HL-60 (cell line): ENCODE measurements around the gene TFPI.

Experiments used
- DNase-seq, 2 experiments: peaks; one replicate each; pipeline ENCODE4 v3.0.0-alpha.2; 2010 to 2020; ENCODE audit warnings: low read depth in 1 of 2, low spot score in 1 of 2
- H3K27ac ChIP-seq: fragments of 250-450 bp; sonication (Bioruptor Pico); replicated peaks from 2 replicates; pipeline ENCODE4 v1.5.1; 2020; ENCODE audit warnings: mild to moderate bottlenecking, moderate library complexity
- H3K27me3 ChIP-seq: fragments of 250-450 bp; sonication (Bioruptor Pico); 2 replicates; pipeline ENCODE4 v1.5.1; 2021; ENCODE audit warnings: mild to moderate bottlenecking, moderate library complexity; ENCODE audit not compliant: insufficient read depth, poor library complexity, severe bottlenecking
- H3K4me3 ChIP-seq: replicated peaks from 2 replicates; pipeline ENCODE4 v1.5.1; 2011; ENCODE audit warnings: mild to moderate bottlenecking, control low read depth, low read length; ENCODE audit not compliant: insufficient read depth
- GABPA ChIP-seq: IDR thresholded peaks from 2 replicates; pipeline ENCODE4 v1.6.1; 2012; ENCODE audit warnings: low read depth
- POLR2AphosphoS5 ChIP-seq: IDR thresholded peaks from 2 replicates; pipeline ENCODE4 v1.6.1; 2012; ENCODE audit warnings: low read depth
- SPI1 ChIP-seq: IDR thresholded peaks from 2 replicates; pipeline ENCODE4 v1.6.1; 2012; ENCODE audit warnings: low read depth, mild to moderate bottlenecking, borderline replicate concordance
- TF ChIP-seq, protein P1 (sequence below): IDR thresholded peaks from one replicate; pipeline ENCODE4 v1.5.1; 2011; ENCODE audit warnings: low read length, control low read depth, inconsistent platforms; ENCODE audit not compliant: insufficient read depth
- TF ChIP-seq, protein P2 (sequence below): IDR thresholded peaks from 2 replicates; pipeline ENCODE4 v1.6.1; 2012; ENCODE audit warnings: low read depth; ENCODE audit not compliant: insufficient replicate concordance

TFPI gene

DNA sequence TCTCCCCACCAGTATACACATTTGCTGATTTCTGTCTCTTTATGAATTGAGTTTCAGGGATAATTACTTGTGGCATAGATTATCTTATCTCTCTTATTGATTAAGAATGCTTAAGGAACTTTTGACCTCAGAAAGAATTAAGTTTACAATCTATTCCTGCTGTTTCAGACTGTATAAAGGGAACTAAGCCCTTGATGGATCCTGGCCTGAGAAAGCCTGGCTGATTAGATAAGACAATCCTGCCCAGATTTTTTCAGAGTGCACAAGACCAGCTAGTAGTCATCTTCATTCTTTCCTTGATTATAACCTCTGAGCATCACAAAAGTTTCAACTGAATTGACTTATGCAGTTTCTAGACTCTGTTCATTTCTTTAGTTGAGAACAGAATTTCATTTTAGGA lies 22.7 kb upstream of the TFPI start:
- H3K4me3 ChIP-seq: no peak overlapping the region
- TF ChIP-seq, protein P1, sequence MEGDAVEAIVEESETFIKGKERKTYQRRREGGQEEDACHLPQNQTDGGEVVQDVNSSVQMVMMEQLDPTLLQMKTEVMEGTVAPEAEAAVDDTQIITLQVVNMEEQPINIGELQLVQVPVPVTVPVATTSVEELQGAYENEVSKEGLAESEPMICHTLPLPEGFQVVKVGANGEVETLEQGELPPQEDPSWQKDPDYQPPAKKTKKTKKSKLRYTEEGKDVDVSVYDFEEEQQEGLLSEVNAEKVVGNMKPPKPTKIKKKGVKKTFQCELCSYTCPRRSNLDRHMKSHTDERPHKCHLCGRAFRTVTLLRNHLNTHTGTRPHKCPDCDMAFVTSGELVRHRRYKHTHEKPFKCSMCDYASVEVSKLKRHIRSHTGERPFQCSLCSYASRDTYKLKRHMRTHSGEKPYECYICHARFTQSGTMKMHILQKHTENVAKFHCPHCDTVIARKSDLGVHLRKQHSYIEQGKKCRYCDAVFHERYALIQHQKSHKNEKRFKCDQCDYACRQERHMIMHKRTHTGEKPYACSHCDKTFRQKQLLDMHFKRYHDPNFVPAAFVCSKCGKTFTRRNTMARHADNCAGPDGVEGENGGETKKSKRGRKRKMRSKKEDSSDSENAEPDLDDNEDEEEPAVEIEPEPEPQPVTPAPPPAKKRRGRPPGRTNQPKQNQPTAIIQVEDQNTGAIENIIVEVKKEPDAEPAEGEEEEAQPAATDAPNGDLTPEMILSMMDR: no peak
- TF ChIP-seq SPI1 (no peak), GABPA (no peak), POLR2AphosphoS5 (no peak)
- TF ChIP-seq, protein P2, sequence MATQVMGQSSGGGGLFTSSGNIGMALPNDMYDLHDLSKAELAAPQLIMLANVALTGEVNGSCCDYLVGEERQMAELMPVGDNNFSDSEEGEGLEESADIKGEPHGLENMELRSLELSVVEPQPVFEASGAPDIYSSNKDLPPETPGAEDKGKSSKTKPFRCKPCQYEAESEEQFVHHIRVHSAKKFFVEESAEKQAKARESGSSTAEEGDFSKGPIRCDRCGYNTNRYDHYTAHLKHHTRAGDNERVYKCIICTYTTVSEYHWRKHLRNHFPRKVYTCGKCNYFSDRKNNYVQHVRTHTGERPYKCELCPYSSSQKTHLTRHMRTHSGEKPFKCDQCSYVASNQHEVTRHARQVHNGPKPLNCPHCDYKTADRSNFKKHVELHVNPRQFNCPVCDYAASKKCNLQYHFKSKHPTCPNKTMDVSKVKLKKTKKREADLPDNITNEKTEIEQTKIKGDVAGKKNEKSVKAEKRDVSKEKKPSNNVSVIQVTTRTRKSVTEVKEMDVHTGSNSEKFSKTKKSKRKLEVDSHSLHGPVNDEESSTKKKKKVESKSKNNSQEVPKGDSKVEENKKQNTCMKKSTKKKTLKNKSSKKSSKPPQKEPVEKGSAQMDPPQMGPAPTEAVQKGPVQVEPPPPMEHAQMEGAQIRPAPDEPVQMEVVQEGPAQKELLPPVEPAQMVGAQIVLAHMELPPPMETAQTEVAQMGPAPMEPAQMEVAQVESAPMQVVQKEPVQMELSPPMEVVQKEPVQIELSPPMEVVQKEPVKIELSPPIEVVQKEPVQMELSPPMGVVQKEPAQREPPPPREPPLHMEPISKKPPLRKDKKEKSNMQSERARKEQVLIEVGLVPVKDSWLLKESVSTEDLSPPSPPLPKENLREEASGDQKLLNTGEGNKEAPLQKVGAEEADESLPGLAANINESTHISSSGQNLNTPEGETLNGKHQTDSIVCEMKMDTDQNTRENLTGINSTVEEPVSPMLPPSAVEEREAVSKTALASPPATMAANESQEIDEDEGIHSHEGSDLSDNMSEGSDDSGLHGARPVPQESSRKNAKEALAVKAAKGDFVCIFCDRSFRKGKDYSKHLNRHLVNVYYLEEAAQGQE: no peak
- no peak overlapping the region for H3K27ac ChIP-seq
- H3K27me3 ChIP-seq: no peaks in the 10 kb centered on the region
- no peak for DNase-seq

DNA sequence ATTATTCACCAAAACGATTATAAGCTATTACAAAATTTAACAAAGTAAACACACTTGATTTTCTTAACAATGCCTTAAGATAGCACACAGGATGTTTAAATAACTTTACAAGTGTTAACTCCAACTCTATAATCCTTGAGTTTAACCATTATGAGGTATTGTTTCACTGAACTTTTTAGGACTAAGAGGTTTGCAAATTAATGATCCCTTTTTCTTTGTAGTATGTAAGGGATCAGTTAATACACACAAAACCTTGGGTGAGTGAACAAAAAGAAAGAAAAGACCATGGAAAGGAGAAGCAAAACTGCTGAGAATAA lies 21.5 kb upstream of the TFPI start:
- H3K27me3 ChIP-seq: no peaks in the 10 kb centered on the region
- no peak overlapping the region for H3K27ac ChIP-seq
- DNase-seq: no peak
- TF ChIP-seq, protein P2: no peak
- no peak for TF ChIP-seq GABPA
- TF ChIP-seq, protein P1: no peak
- no peak for TF ChIP-seq POLR2AphosphoS5
- no peak for TF ChIP-seq SPI1
- H3K4me3 ChIP-seq: no peak overlapping the region

DNA sequence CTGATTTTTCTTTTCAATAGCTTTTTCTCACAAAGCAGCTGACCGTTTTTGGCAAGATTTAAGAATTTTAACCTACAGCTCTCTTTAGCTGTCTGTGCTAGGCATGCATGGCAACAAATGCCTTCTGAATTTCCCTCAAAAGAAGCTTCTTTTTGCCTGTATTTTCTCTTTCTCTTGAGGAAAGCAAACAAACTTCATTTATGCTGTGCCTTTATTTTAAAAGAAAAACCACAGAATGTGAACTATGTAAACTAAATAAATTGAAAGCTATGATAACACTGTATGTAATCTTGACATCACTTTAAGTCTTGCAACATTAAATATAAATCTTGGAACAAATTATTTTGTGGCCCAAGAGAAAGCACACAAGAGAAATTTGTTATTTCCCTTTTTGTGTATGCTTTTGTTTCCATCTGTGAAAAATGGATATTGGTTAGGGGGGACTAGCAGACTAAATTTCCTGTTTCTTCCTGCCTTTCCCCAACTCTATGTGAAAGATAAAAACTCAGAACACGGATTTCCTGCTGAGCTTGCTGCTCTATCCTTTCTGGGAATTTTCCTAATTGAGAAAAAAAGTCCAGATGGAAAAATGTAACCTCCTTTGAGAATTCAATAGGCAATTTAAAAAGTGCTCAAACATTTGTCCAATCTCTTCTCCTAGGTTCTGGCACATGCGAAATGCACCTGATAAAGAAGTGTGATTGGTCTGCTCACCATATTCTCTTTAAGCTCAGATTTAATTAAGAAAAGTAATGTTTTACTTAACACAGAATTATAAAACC lies 20.9 kb upstream of the TFPI start:
- H3K27ac ChIP-seq: no peak overlapping the region
- DNase-seq: no peak
- H3K27me3 ChIP-seq: no peaks in the 10 kb centered on the region
- H3K4me3 ChIP-seq: no peak overlapping the region
- TF ChIP-seq, protein P1: no peak
- no peak for TF ChIP-seq SPI1
- no peak for TF ChIP-seq GABPA
- TF ChIP-seq, protein P2: no peak
- no peak for TF ChIP-seq POLR2AphosphoS5
